Islet of Langerhans (tissue), 1 donor: Measurements from ENCODE around the gene TAL1.
"Not testable (repeated sequence)": the region's sequence is repeated elsewhere in the genome, so short reads cannot be mapped to it uniquely, and the experiment has no call there.

Source experiments
- FAIRE-seq: peaks from one replicate; lab custom pipeline; 2011; peaks lifted over from hg19 to GRCh38; lab: Jason Lieb, UNC

The TAL1 gene

GRCh38 chr1:47210666-47211065 lies 21.4 kb downstream of the TAL1 start:
- FAIRE-seq: no peak

- no peak for FAIRE-seq
Measured at GRCh38 chr1:47209725-47210325, 22.2 kb downstream of the TAL1 start.

GRCh38 chr1:47209091-47209490 lies 22.9 kb downstream of the TAL1 start:
- FAIRE-seq: no peak

- FAIRE-seq: no peak
Measured at GRCh38 chr1:47208374-47208850, 23.6 kb downstream of the TAL1 start.

GRCh38 chr1:47207803-47208373 lies 24.1 kb downstream of the TAL1 start:
- no peak for FAIRE-seq

- FAIRE-seq: no peak
Measured at GRCh38 chr1:47205918-47206317, 26.1 kb downstream of the TAL1 start.

GRCh38 chr1:47203504-47203903 lies 28.5 kb downstream of the TAL1 start:
- FAIRE-seq: not testable (repeated sequence)

- FAIRE-seq: no peak
Measured at GRCh38 chr1:47201179-47201578, 30.8 kb downstream of the TAL1 start.

GRCh38 chr1:47198214-47198613 lies 33.8 kb downstream of the TAL1 start:
- FAIRE-seq: no peak

- FAIRE-seq: no peak
Measured at GRCh38 chr1:47196622-47197021, 35.4 kb downstream of the TAL1 start.

- FAIRE-seq: not testable (repeated sequence)
Measured at GRCh38 chr1:47195981-47196380, 36.0 kb downstream of the TAL1 start.

GRCh38 chr1:47194311-47194710 lies 37.7 kb downstream of the TAL1 start:
- FAIRE-seq: no peak

- not testable (repeated sequence) for FAIRE-seq
Measured at GRCh38 chr1:47193496-47193895, 38.5 kb downstream of the TAL1 start.

- no peak for FAIRE-seq
Measured at GRCh38 chr1:47192458-47193384, 39.3 kb downstream of the TAL1 start.

GRCh38 chr1:47191940-47192457 lies 40.0 kb downstream of the TAL1 start:
- FAIRE-seq: no peak

- no peak for FAIRE-seq
Measured at GRCh38 chr1:47190857-47191256, 41.2 kb downstream of the TAL1 start.

- no peak for FAIRE-seq
Measured at GRCh38 chr1:47190509-47190855, 41.5 kb downstream of the TAL1 start.

- no peak for FAIRE-seq
Measured at GRCh38 chr1:47189844-47190508, 42.0 kb downstream of the TAL1 start, which contains the start of gene PDZK1IP1. TSS of gene PDZK1IP1 (minus strand) at chr1:47190036. CDS start at chr1:47189932, 104 bp downstream.

- FAIRE-seq: no peak
Measured at GRCh38 chr1:47188791-47189785, 42.9 kb downstream of the TAL1 start.

GRCh38 chr1:47187926-47188250 lies 44.1 kb downstream of the TAL1 start:
- FAIRE-seq: no peak

- FAIRE-seq: no peak
Measured at GRCh38 chr1:47187231-47187925, 44.6 kb downstream of the TAL1 start.
